ENCODE data around the gene PTPRT. TPM values are rescaled to one million over a fixed set of nuclear protein-coding genes. Genes with fewer than 3 reads are reported as not detected.

PTPRT gene
- polyA plus RNA-seq, 1 experiment: not detected

DNA sequence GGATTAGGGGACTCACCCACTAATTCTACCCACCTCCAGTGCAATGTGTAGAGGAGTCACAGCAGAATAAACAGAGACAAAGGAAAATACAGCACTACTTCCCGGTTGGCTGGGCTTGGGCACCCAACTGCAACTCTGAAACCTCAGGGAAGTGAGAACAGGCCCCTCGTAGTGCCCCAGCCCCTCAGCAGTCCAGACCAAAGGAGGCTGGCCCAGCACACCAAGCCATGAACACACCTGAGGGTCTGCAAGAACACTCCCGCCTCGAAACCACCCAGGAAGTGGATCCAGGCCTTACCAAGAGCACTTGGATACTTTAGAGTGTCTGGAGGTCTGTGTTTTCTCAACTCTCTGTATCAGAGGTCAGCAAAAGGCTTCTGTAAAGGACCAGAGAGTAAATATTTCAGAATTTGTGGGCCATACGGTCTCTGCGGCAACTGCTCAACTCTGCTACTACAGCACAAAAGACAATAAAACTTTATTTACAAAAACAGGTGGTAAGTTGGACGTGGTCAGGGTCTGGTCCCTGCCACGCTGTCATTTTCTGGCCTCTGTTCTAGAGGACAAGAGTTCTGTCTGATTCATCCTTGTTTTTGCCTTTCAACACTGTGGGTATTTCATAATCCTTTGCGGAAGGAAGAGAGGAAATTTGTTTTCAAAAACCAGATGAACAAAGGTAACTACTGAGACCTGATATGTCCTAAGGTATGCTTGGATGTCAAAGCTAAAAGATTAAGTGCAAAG is 154.6 kb downstream of the PTPRT start:
- DNase-seq (ENCODE audit: low read depth): no peak
- Histone ChIP-seq H3K4me3 (ENCODE audit: low read depth, low read length) (no peak overlapping the region), H3K36me3 (ENCODE audit: control insufficient read depth, insufficient read depth, low read length) (no peaks in the 10 kb centered on the region), H3K27me3 (ENCODE audit: control insufficient read depth, insufficient read depth, low read length) (no peaks in the 10 kb centered on the region)
- TF ChIP-seq, protein P1, sequence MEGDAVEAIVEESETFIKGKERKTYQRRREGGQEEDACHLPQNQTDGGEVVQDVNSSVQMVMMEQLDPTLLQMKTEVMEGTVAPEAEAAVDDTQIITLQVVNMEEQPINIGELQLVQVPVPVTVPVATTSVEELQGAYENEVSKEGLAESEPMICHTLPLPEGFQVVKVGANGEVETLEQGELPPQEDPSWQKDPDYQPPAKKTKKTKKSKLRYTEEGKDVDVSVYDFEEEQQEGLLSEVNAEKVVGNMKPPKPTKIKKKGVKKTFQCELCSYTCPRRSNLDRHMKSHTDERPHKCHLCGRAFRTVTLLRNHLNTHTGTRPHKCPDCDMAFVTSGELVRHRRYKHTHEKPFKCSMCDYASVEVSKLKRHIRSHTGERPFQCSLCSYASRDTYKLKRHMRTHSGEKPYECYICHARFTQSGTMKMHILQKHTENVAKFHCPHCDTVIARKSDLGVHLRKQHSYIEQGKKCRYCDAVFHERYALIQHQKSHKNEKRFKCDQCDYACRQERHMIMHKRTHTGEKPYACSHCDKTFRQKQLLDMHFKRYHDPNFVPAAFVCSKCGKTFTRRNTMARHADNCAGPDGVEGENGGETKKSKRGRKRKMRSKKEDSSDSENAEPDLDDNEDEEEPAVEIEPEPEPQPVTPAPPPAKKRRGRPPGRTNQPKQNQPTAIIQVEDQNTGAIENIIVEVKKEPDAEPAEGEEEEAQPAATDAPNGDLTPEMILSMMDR (IDR thresholded peaks at IDR 0.05; ENCODE audit: insufficient read depth, low read depth, low read length): no peak
- ChIA-PET CTCF (no interaction called here), POLR2A (no interaction called here)

DNA sequence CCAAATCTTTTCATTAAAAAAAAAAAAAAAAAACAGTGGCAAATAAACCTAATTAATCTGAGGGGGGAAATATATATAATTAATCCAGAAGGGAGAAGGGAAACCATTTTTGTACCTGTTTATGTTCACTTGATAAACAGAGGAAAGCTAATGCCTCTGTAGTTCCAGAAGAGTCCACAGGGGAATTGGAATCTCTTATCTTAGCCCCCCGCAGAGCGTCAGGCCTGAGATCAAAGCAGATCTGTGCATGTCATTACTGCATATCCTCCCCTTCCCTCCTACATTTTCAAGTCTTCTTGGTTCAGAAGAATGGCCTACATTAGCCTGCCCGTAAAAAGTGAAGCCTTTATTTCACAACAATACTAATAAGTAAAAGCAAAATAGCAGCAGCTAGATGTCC is 157.2 kb downstream of the PTPRT start:
- Histone ChIP-seq H3K4me3 (ENCODE audit: low read depth, low read length) (no peak overlapping the region), H3K36me3 (ENCODE audit: control insufficient read depth, insufficient read depth, low read length) (no peaks in the 10 kb centered on the region), H3K27me3 (ENCODE audit: control insufficient read depth, insufficient read depth, low read length) (no peaks in the 10 kb centered on the region)
- no peak for DNase-seq (ENCODE audit: low read depth)
- ChIA-PET CTCF (no interaction called here), POLR2A (no interaction called here)
- TF ChIP-seq, protein P1 (IDR thresholded peaks at IDR 0.05; ENCODE audit: insufficient read depth, low read depth, low read length): no peak

DNA sequence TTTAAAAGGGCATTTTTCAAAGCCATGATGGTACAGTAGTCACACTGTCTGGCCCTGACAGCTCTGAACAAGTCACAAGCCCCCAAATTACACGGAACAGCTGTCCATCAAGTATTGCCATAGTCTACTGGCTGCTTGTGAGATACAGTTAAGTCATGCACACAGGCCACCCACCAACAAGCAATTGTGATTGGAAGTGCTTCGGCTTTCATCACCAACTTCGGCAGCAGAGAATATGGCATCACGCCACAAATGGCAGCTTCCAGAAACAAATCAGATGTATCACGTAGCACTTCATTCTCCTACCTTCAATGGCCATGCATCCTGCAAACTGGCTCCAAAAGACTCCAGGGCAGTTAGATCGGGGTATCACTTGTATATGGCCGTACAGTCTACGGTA is 160.5 kb downstream of the PTPRT start:
- CTCF ChIA-PET: no interaction called here
- TF ChIP-seq, protein P1 (IDR thresholded peaks at IDR 0.05; ENCODE audit: insufficient read depth, low read depth, low read length): no peak
- Histone ChIP-seq H3K36me3 (ENCODE audit: control insufficient read depth, insufficient read depth, low read length) (no peaks in the 10 kb centered on the region), H3K27me3 (ENCODE audit: control insufficient read depth, insufficient read depth, low read length) (no peaks in the 10 kb centered on the region), H3K4me3 (ENCODE audit: low read depth, low read length) (no peak overlapping the region)
- DNase-seq (ENCODE audit: low read depth): no peak
- POLR2A ChIA-PET: no interaction called here

DNA sequence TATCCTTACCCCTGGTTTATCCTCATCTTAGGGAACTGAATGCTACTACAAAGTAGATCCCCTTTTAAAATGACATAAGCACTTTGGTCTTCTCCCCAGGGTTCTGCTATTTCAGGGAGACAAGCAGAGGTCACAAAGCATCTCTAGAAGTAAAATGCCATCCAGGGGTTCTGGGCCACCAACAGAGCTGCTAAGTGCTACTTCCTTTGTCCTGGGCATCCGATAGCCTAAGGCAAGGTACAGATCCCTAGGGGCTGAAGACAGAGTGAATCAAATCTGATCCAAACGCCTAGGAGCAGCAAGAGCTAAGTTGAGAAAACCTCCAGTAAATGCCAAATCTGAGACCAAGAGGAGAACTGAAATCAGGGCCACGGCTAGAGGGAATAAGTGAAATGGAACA is 161.2 kb downstream of the PTPRT start:
- H3K4me3 ChIP-seq (ENCODE audit: low read depth, low read length): no peak overlapping the region
- no peak for DNase-seq (ENCODE audit: low read depth)
- TF ChIP-seq, protein P1 (IDR thresholded peaks at IDR 0.05; ENCODE audit: insufficient read depth, low read depth, low read length): no peak
- ChIA-PET POLR2A (no interaction called here), CTCF (no interaction called here)
- H3K27me3 ChIP-seq (ENCODE audit: control insufficient read depth, insufficient read depth, low read length): no peaks in the 10 kb centered on the region
- H3K36me3 ChIP-seq (ENCODE audit: control insufficient read depth, insufficient read depth, low read length): no peaks in the 10 kb centered on the region

DNA sequence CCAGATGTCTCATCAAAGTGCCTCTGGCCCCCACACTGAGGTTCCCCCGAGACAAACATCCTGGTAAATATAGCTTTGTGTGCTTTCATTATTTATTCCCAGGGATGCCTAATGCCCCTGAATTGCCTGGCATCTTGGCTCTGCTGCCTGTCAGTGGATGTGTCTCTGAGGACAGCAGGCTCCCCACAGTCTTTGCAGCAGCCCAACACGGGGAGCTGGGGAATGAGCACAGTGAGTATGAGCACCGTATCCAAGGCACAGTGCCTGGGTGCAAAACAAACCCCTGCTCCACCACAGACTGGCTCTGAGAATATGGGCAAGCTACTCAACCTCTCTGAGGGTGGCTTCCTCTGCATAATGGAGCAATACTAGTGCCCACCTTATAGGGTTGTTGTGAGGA is 165.9 kb downstream of the PTPRT start:
- no peak overlapping the region for H3K4me3 ChIP-seq (ENCODE audit: low read depth, low read length)
- CTCF ChIA-PET: no interaction called here
- no peak for DNase-seq (ENCODE audit: low read depth)
- POLR2A ChIA-PET: no interaction called here
- no peaks in the 10 kb centered on the region for H3K36me3 ChIP-seq (ENCODE audit: control insufficient read depth, insufficient read depth, low read length)
- TF ChIP-seq, protein P1 (IDR thresholded peaks at IDR 0.05; ENCODE audit: insufficient read depth, low read depth, low read length): no peak
- no peaks in the 10 kb centered on the region for H3K27me3 ChIP-seq (ENCODE audit: control insufficient read depth, insufficient read depth, low read length)

Measured in BJ (cell line).